Mammary epithelial cell (primary cell): Measurements from ENCODE around the gene PCID2.
"Not testable (repeated sequence)": the region's sequence is repeated elsewhere in the genome, so short reads cannot be mapped to it uniquely, and the experiment has no call there.

Experiments
- CTCF ChIP-seq, 2 donors: IDR thresholded peaks in 1 of 2; conservative IDR thresholded peaks in 1 of 2; 2 replicates each; pipeline ENCODE4 v1.5.1; 2011 to 2012; ENCODE audit warnings: inconsistent platforms in 2 of 2, low read length in 2 of 2, mild to moderate bottlenecking in 2 of 2, control low read depth in 1 of 2, low read depth in 1 of 2; ENCODE audit not compliant: insufficient read depth in 1 of 2; ENCODE audit errors: extremely low read depth in 1 of 2
- EZH2 ChIP-seq: IDR thresholded peaks from 2 replicates; pipeline ENCODE4 v1.6.1; 2012; ENCODE audit warnings: low read length, inconsistent platforms, borderline replicate concordance

- TF ChIP-seq CTCF (conservative IDR thresholded peaks at IDR 0.05 in 1 of 2, IDR thresholded peaks at IDR 0.05 in 1 of 2; ENCODE audit: extremely low read depth in 1 of 2, insufficient read depth in 1 of 2, low read depth in 1 of 2, low read length in 2 of 2); EZH2: not testable (repeated sequence)
Observed at GRCh38 chr13:113257908-113258307, 49.4 kb upstream of the PCID2 start.
